Measurements from ENCODE around the gene TCF15. TPM values are rescaled to one million over a fixed set of nuclear protein-coding genes. Genes with fewer than 3 reads are reported as not detected.

Gene TCF15
- total and polyA plus RNA-seq, 2 of the 13 experiments (the other 11 are each of a cell fraction or from before 2014, with no cell fraction given), result not detected

- no peak for TF ChIP-seq SMAD1 (CRISPR knock-in tag; IDR thresholded peaks at IDR 0.05; ENCODE audit: borderline replicate concordance, low read depth)
- no peak for TF ChIP-seq TBP (CRISPR knock-in tag; IDR thresholded peaks at IDR 0.05)
- TF ChIP-seq, protein P1, sequence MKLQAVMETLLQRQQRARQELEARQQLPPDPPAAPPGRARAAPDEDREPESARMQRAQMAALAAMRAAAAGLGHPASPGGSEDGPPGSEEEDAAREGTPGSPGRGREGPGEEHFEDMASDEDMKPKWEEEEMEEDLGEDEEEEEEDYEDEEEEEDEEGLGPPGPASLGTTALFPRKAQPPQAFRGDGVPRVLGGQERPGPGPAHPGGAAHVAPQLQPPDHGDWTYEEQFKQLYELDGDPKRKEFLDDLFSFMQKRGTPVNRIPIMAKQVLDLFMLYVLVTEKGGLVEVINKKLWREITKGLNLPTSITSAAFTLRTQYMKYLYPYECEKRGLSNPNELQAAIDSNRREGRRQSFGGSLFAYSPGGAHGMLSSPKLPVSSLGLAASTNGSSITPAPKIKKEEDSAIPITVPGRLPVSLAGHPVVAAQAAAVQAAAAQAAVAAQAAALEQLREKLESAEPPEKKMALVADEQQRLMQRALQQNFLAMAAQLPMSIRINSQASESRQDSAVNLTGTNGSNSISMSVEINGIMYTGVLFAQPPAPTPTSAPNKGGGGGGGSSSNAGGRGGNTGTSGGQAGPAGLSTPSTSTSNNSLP (IDR thresholded peaks at IDR 0.05; ENCODE audit: low read depth, low read length), result no peak
- TF ChIP-seq NR1H2 (CRISPR knock-in tag; IDR thresholded peaks at IDR 0.05; ENCODE audit: borderline replicate concordance, low read depth), result no peak
- TF ChIP-seq ZUFSP (CRISPR knock-in tag; IDR thresholded peaks at IDR 0.05; ENCODE audit: borderline replicate concordance), result no peak
- no peak for TF ChIP-seq ZNF326 (CRISPR knock-in tag; IDR thresholded peaks at IDR 0.05; ENCODE audit: borderline replicate concordance)
- 0 out of 2 replicates have a peak, but pooled peaks have one; percentile 14 for TF ChIP-seq PRDM15 (CRISPR knock-in tag; IDR thresholded peaks at IDR 0.05)
- no peak for TF ChIP-seq TP53 (CRISPR knock-in tag; conservative IDR thresholded peaks at IDR 0.05)
- TF ChIP-seq ZNF570 (CRISPR knock-in tag; IDR thresholded peaks at IDR 0.05; ENCODE audit: borderline replicate concordance), result no peak
- TF ChIP-seq, protein P2, sequence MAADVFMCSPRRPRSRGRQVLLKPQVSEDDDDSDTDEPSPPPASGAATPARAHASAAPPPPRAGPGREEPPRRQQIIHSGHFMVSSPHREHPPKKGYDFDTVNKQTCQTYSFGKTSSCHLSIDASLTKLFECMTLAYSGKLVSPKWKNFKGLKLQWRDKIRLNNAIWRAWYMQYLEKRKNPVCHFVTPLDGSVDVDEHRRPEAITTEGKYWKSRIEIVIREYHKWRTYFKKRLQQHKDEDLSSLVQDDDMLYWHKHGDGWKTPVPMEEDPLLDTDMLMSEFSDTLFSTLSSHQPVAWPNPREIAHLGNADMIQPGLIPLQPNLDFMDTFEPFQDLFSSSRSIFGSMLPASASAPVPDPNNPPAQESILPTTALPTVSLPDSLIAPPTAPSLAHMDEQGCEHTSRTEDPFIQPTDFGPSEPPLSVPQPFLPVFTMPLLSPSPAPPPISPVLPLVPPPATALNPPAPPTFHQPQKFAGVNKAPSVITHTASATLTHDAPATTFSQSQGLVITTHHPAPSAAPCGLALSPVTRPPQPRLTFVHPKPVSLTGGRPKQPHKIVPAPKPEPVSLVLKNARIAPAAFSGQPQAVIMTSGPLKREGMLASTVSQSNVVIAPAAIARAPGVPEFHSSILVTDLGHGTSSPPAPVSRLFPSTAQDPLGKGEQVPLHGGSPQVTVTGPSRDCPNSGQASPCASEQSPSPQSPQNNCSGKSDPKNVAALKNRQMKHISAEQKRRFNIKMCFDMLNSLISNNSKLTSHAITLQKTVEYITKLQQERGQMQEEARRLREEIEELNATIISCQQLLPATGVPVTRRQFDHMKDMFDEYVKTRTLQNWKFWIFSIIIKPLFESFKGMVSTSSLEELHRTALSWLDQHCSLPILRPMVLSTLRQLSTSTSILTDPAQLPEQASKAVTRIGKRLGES (CRISPR knock-in tag; IDR thresholded peaks at IDR 0.05; ENCODE audit: borderline replicate concordance), result no peak
- TF ChIP-seq ZFP41 (CRISPR knock-in tag; IDR thresholded peaks at IDR 0.05; ENCODE audit: borderline replicate concordance), result no peak
- TF ChIP-seq NR2F2 (IDR thresholded peaks at IDR 0.05; ENCODE audit: borderline replicate concordance, low read depth), result no peak
- TF ChIP-seq MED1 (CRISPR knock-in tag; IDR thresholded peaks at IDR 0.05), result no peak; the same call in 1 of the 2 replicates
Measured at GRCh38 chr20:653590-654416, 43.7 kb upstream of the TCF15 start (continued).

Data from HepG2 (cell line).